Ishikawa (cell line): ENCODE results near the gene MMP10.

Experiments used
- CEBPB ChIP-seq: IDR thresholded peaks from 2 replicates; pipeline ENCODE4 v1.6.1; 2012
- CREB1 ChIP-seq: IDR thresholded peaks from 2 replicates; pipeline ENCODE4 v1.6.1; 2012; ENCODE audit warnings: low read depth
- EGR1 ChIP-seq: IDR thresholded peaks from 2 replicates; pipeline ENCODE4 v1.6.1; 2012
- EP300 ChIP-seq: IDR thresholded peaks from 2 replicates; pipeline ENCODE4 v1.6.1; 2012; ENCODE audit warnings: borderline replicate concordance
- FOXM1 ChIP-seq: IDR thresholded peaks from 2 replicates; pipeline ENCODE4 v1.6.1; 2012; ENCODE audit warnings: low read depth, borderline replicate concordance
- MAX ChIP-seq: IDR thresholded peaks from 2 replicates; pipeline ENCODE4 v1.6.1; 2012
- NFIC ChIP-seq: IDR thresholded peaks from 2 replicates; pipeline ENCODE4 v1.6.1; 2012
- RAD21 ChIP-seq: IDR thresholded peaks from 2 replicates; pipeline ENCODE4 v1.6.1; 2012; ENCODE audit warnings: low read depth
- REST ChIP-seq: IDR thresholded peaks from 2 replicates; pipeline ENCODE4 v1.6.1; 2012; ENCODE audit warnings: low read depth, mild to moderate bottlenecking
- TAF1 ChIP-seq: IDR thresholded peaks from 2 replicates; pipeline ENCODE4 v1.6.1; 2012; ENCODE audit warnings: low read depth, mild to moderate bottlenecking
- USF1 ChIP-seq: IDR thresholded peaks from 2 replicates; pipeline ENCODE4 v1.6.1; 2012
- YY1 ChIP-seq: IDR thresholded peaks from 2 replicates; pipeline ENCODE4 v1.6.1; 2012; ENCODE audit warnings: low read depth
- ZBTB7A ChIP-seq: IDR thresholded peaks from 2 replicates; pipeline ENCODE4 v1.6.1; 2012; ENCODE audit warnings: low read depth

GRCh38 chr11:102753267-102753666 lies 27.2 kb downstream of the MMP10 start:
- TF ChIP-seq REST = no peak
- TF ChIP-seq RAD21 = no peak
- TF ChIP-seq TAF1 = no peak
- no peak for TF ChIP-seq MAX
- no peak for TF ChIP-seq ZBTB7A
- no peak for TF ChIP-seq FOXM1
- no peak for TF ChIP-seq YY1
- no peak for TF ChIP-seq EP300
- no peak for TF ChIP-seq CREB1
- no peak for TF ChIP-seq CEBPB
- no peak for TF ChIP-seq NFIC
- TF ChIP-seq USF1 = no peak
- TF ChIP-seq EGR1 = no peak
